Measurements from ENCODE around the gene GK. TPM values are rescaled to one million over a fixed set of nuclear protein-coding genes. Genes with fewer than 3 reads are reported as not detected.

Gene GK
- total RNA-seq, 1 experiment from 2014 or later = 6.3 TPM

DNA sequence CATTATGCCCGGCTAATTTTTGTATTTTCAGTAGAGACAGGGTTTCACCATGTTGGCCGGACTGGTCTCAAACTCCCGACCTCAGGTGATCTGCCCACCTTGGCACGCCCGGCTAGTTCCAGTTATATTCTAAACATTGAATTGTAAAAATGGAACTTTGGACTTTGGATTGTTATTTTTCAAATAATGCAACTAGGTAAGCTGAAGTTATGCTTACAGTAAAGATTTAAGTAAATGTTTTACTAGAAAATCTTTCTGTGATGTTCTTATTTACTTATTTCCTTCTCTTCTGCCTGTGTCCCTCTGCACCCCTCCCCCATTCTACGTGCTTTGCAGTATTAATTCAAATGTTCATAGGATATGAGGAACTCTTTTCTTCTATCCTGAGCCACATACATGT lies 26.1 kb downstream of the GK start:
- CTCF ChIA-PET = no interaction called here
- H3K27me3 ChIP-seq (replicated peaks; ENCODE audit: insufficient read depth, low read depth, low read length, poor library complexity) = no peaks in the 10 kb centered on the region
- no TSS peak for BruUV-seq (replicated peaks)
- DNase-seq (ENCODE audit: low spot score) = no peak
- H3K27ac ChIP-seq (ENCODE audit: low read depth, low read length, poor library complexity, severe bottlenecking) = no peak overlapping the region
- no peak overlapping the region for H3K4me3 ChIP-seq (ENCODE audit: low read depth, low read length, poor library complexity, severe bottlenecking)
- H3K36me3 ChIP-seq (ENCODE audit: insufficient read depth, low read length, poor library complexity, severe bottlenecking) = no peaks in the 10 kb centered on the region
- intact Hi-C loops (cut with micrococcal nuclease; ENCODE audit: unreplicated experiment) = no loop called here
- POLR2A ChIA-PET (ENCODE audit: low non-redundant PET) = no interaction called here
- H3K4me1 ChIP-seq (ENCODE audit: insufficient read depth, low read length, poor library complexity, severe bottlenecking) = no peaks in the 10 kb centered on the region
- TF ChIP-seq, protein P1, sequence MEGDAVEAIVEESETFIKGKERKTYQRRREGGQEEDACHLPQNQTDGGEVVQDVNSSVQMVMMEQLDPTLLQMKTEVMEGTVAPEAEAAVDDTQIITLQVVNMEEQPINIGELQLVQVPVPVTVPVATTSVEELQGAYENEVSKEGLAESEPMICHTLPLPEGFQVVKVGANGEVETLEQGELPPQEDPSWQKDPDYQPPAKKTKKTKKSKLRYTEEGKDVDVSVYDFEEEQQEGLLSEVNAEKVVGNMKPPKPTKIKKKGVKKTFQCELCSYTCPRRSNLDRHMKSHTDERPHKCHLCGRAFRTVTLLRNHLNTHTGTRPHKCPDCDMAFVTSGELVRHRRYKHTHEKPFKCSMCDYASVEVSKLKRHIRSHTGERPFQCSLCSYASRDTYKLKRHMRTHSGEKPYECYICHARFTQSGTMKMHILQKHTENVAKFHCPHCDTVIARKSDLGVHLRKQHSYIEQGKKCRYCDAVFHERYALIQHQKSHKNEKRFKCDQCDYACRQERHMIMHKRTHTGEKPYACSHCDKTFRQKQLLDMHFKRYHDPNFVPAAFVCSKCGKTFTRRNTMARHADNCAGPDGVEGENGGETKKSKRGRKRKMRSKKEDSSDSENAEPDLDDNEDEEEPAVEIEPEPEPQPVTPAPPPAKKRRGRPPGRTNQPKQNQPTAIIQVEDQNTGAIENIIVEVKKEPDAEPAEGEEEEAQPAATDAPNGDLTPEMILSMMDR (conservative IDR thresholded peaks at IDR 0.05; ENCODE audit: low read depth, low read length) = no peak
- TF ChIP-seq EZH2 (IDR thresholded peaks at IDR 0.05; ENCODE audit: borderline replicate concordance, low read depth, low read length, poor library complexity, severe bottlenecking) = no peak
- no peaks in the 10 kb centered on the region for H3K9me3 ChIP-seq (ENCODE audit: low read depth, low read length, poor library complexity, severe bottlenecking)

DNA sequence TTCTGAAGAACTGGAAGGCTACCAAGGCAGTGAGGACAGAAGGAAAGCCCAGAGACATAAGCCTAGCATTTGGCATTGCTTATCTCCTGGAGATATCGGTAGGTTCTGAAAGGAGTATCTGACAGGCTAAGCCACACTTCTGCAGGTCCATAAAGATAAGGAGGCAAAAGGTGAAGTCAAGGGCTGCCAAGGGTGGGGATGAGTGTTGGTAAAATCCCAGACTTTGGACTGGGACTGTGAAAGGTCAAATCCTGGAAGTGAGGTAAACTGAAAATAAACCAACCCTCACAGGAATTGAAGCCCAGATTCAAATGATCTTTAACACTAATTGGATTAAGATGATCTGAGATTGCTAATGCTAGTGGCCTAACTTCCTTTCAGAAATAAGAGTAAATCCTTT lies 27.4 kb downstream of the GK start:
- ChIA-PET POLR2A (ENCODE audit: low non-redundant PET) (no interaction called here), CTCF (no interaction called here)
- DNase-seq (ENCODE audit: low spot score) = peak; percentile 11
- no peak overlapping the region for H3K4me3 ChIP-seq (ENCODE audit: low read depth, low read length, poor library complexity, severe bottlenecking)
- TF ChIP-seq, protein P1 (conservative IDR thresholded peaks at IDR 0.05; ENCODE audit: low read depth, low read length) = no peak
- no peak for TF ChIP-seq EZH2 (IDR thresholded peaks at IDR 0.05; ENCODE audit: borderline replicate concordance, low read depth, low read length, poor library complexity, severe bottlenecking)
- H3K27ac ChIP-seq (ENCODE audit: low read depth, low read length, poor library complexity, severe bottlenecking) = no peak overlapping the region
- H3K27me3 ChIP-seq (replicated peaks; ENCODE audit: insufficient read depth, low read depth, low read length, poor library complexity) = no peaks in the 10 kb centered on the region
- H3K36me3 ChIP-seq (ENCODE audit: insufficient read depth, low read length, poor library complexity, severe bottlenecking) = no peaks in the 10 kb centered on the region
- no peaks in the 10 kb centered on the region for H3K9me3 ChIP-seq (ENCODE audit: low read depth, low read length, poor library complexity, severe bottlenecking)
- no peaks in the 10 kb centered on the region for H3K4me1 ChIP-seq (ENCODE audit: insufficient read depth, low read length, poor library complexity, severe bottlenecking)
- intact Hi-C loops (cut with micrococcal nuclease; ENCODE audit: unreplicated experiment) = no loop called here
- no TSS peak for BruUV-seq (replicated peaks)

DNA sequence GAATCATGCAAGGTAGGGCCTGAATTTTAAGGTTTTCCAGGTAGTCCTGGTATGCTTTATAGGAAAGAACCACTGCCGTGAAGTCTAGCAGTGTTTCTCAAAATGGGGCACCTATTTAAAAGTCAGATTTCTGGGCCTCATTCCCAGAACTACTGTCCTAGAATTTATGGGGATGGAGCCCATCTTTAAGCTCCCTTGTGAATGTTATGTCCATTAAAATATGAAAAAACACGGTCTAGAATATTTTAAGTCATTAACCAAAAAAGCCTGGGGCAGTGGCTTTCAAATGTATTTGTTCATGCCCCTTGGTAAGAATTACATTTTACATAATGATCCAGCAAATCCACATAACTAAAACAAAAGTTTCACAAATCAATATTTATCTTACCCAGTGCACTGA lies 35.4 kb downstream of the GK start:
- CTCF ChIA-PET = no interaction called here
- DNase-seq (ENCODE audit: low spot score) = no peak
- POLR2A ChIA-PET (ENCODE audit: low non-redundant PET) = no interaction called here
- H3K27ac ChIP-seq (ENCODE audit: low read depth, low read length, poor library complexity, severe bottlenecking) = no peak overlapping the region
- intact Hi-C loops (cut with micrococcal nuclease; ENCODE audit: unreplicated experiment) = no loop called here
- no peaks in the 10 kb centered on the region for H3K9me3 ChIP-seq (ENCODE audit: low read depth, low read length, poor library complexity, severe bottlenecking)
- no peak for TF ChIP-seq EZH2 (IDR thresholded peaks at IDR 0.05; ENCODE audit: borderline replicate concordance, low read depth, low read length, poor library complexity, severe bottlenecking)
- H3K36me3 ChIP-seq (ENCODE audit: insufficient read depth, low read length, poor library complexity, severe bottlenecking) = no peaks in the 10 kb centered on the region
- no peaks in the 10 kb centered on the region for H3K27me3 ChIP-seq (replicated peaks; ENCODE audit: insufficient read depth, low read depth, low read length, poor library complexity)
- BruUV-seq (replicated peaks) = no TSS peak
- H3K4me3 ChIP-seq (ENCODE audit: low read depth, low read length, poor library complexity, severe bottlenecking) = no peak overlapping the region
- peaks cover 5% of the 10 kb centered on the region for H3K4me1 ChIP-seq (ENCODE audit: insufficient read depth, low read length, poor library complexity, severe bottlenecking)

DNA sequence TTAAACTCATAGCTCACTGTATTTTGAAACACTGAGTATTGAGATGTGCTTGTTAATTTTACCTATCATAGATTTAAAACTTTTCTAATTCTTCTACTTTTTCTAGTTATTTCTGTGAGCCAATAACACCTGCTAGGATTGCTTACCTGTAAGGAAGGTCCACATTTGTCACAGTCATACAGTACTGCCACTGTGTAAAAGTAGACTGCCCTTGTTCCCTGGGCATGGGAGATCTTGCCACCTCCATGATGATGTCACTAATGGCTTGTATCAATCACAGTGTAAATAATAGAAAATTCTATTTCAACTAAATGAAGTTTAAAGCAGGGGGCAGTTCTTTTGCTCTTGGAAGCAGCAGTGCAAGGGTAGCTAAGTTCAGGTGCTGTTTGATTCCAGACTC lies 35.9 kb downstream of the GK start:
- intact Hi-C loops (cut with micrococcal nuclease; ENCODE audit: unreplicated experiment) = no loop called here
- DNase-seq (ENCODE audit: low spot score) = no peak

More for the DNA sequence above, 35.9 kb downstream of the GK start:
- ChIA-PET CTCF (no interaction called here), POLR2A (ENCODE audit: low non-redundant PET) (no interaction called here)
- no TSS peak for BruUV-seq (replicated peaks)
- Histone ChIP-seq H3K4me3 (ENCODE audit: low read depth, low read length, poor library complexity, severe bottlenecking) (no peak overlapping the region), H3K36me3 (ENCODE audit: insufficient read depth, low read length, poor library complexity, severe bottlenecking) (no peaks in the 10 kb centered on the region), H3K4me1 (ENCODE audit: insufficient read depth, low read length, poor library complexity, severe bottlenecking) (peaks cover 5% of the 10 kb centered on the region), H3K27me3 (replicated peaks; ENCODE audit: insufficient read depth, low read depth, low read length, poor library complexity) (no peaks in the 10 kb centered on the region), H3K27ac (ENCODE audit: low read depth, low read length, poor library complexity, severe bottlenecking) (no peak overlapping the region), H3K9me3 (ENCODE audit: low read depth, low read length, poor library complexity, severe bottlenecking) (no peaks in the 10 kb centered on the region)
- no peak for TF ChIP-seq EZH2 (IDR thresholded peaks at IDR 0.05; ENCODE audit: borderline replicate concordance, low read depth, low read length, poor library complexity, severe bottlenecking)
- TF ChIP-seq, protein P1 (conservative IDR thresholded peaks at IDR 0.05; ENCODE audit: low read depth, low read length) = no peak

All from A673 (cell line).